ENCODE results near the gene SRD5A1. TPM values are rescaled to one million over a fixed set of nuclear protein-coding genes. Genes with fewer than 3 reads are reported as not detected.

SRD5A1 gene
- total RNA-seq: 1 to 10 TPM; 7.6 to 8.0 TPM

DNA sequence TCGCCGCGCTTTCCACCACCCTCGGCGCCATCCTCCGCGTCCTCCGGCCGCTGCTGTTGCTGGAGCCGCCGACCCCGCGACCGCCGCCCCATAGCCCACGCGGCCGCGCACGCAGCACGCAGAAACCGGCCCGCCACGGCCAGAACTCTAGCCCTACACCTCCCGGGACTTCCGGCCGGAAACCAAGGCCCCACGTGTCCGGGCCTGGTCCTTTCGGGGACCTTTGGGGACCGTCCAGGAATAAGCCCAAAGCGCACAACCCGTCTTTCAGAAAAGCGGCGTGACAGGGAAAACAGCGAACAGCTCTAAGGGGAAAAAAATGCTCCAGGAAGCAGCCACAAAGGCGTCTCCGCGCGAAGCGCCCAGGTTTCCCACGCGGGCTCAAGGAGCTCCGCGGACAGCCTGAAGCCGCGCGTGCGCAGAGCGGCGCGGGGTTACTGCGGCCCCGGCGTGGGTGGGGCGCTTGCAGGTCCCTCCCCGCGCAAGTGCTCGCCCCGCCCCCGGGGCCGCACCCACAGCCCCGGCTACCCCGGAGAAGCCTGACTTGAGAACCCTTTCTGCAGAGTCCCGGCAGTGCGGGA is at the start of gene SRD5A1, which contains the start of gene NSUN2:
Gene SRD5A1, plus strand, starts transcription at position 553 of the 581 bp plus-strand sequence. CDS start 137 bp downstream, outside the sequence.
Gene NSUN2, minus strand, starts transcription at position 157 of the 581 bp plus-strand sequence. Its CDS starts 65 bp downstream, at position 92.

DNA sequence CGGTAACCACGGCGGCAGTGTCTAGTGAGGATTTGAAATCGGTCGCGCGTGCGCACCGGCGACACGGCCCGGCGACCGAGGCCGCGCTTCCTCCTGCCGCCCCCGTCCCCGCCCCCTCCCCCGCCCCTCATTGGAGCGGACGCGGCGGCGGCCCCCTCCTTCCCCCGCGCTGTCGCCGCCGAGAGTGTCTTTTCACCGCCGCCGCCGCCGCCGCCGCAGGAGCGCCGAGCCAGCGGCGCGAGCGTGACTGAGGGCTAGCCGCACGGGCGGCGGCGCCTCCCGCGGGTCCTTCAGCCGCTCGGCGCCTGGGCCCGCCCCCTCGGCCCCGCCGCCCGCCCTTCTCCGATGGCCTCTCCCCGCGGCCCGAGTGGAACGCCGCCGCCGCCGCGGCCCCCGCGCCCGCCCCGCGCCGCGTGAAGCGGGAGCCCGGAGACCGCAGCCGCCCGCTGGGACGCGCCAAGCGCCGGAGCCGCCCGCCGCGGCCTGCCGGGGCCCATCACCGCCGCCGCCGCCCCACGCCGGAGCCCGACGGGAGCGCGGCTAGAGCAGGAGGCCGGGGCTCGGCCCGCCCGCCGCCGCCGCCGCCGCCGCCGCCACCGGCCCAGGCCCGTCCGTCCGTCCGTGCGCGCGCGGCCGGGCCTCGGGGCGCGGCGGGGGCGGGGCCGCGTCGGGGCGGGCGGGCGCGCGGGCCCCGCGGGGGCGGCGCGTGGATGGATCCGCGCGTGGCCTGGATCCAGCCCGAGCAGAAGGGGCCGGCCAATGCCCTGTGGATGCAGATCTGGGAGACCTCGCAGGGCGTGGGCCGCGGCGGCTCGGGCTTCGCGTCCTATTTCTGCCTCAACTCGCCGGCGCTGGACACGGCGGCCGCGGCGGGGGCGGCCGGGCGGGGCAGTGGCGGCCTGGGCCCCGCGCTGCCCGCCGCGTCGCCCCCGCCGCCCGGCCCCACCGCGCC is 80.3 kb downstream of the SRD5A1 start, which contains the start of gene TENT4A:
Gene TENT4A, plus strand, starts transcription at position 159 of the 952 bp plus-strand sequence. Its CDS starts 552 bp downstream, at position 711.

Other genes with a start within 250 kb of the SRD5A1 start
- gene UBE2QL1, start 184.6 kb upstream of the SRD5A1 start, total RNA-seq: not detected
- gene NSUN2, start 396 bp upstream of the SRD5A1 start, total RNA-seq: 10 to 100 TPM; 34.4 to 67.3 TPM
- 10 to 100 TPM in 1 of 2 donors, 1 to 10 TPM in 1; 7.6 to 17.3 TPM for gene TENT4A, start 80.0 kb downstream of the SRD5A1 start, total RNA-seq